Epidermal melanocyte (primary cell): ENCODE measurements around the gene EBI3.
"Not testable (repeated sequence)": the region's sequence is repeated elsewhere in the genome, so short reads cannot be mapped to it uniquely, and the experiment has no call there.

Experiments
- DNase-seq: peaks from one replicate; pipeline ENCODE4 v3.0.0; 2011; ENCODE audit warnings: low spot score; ENCODE audit not compliant: insufficient read length

Gene EBI3

DNA sequence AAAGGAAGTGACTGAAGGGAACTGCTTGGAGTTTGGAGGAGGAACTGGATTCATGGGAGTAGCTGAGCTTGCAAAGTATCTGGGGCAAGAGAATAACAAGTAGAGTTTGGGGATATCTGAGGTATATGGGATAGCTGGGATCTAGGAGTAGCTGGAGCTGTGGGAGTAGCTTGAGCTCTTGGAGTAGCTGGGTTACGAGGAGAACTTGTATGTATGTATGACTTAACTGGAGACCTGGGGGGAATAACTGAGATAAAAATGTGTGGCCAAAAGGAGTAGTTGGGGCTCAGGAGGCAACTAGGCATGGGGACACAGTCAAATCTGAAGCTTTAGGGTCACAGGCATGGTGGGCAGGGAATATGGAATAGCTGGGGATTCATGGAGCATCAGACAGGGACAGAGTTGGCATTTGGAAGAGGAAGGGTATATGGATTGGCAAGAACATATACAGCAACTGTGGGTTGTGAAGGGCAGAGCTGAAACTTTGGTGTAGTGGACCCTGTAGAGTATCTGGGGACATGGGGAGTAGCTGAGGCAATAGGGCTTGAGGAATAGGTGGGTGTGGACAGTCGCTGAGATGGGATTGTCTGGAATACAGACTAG is 28.3 kb upstream of the EBI3 start:
- no peak for DNase-seq

DNA sequence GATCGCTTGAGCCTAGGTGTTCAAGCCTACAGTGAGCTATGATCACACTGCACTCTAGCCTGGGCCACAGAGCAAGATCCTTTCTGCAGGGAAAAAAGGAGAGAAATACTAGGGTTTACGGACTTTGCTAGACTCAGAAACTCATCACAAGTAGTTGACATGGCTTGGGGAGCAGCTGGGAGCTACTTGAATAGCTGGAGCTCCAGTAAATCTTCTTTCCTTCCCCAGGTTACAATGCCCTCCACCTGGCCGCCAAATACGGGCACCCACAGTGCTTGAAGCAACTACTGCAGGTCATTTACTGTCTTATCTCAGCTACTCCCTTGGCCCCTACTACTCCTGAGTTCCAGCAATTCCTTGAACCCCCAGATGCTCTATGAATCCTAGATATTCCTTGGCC is 27.5 kb upstream of the EBI3 start:
- DNase-seq = no peak

- no peak for DNase-seq
Observed at GRCh38 chr19:4206818-4207484, 22.4 kb upstream of the EBI3 start.

GRCh38 chr19:4208385-4209094 is 20.8 kb upstream of the EBI3 start:
- DNase-seq = no peak

- DNase-seq = no peak
Observed at GRCh38 chr19:4210166-4210731, 19.1 kb upstream of the EBI3 start.

DNA sequence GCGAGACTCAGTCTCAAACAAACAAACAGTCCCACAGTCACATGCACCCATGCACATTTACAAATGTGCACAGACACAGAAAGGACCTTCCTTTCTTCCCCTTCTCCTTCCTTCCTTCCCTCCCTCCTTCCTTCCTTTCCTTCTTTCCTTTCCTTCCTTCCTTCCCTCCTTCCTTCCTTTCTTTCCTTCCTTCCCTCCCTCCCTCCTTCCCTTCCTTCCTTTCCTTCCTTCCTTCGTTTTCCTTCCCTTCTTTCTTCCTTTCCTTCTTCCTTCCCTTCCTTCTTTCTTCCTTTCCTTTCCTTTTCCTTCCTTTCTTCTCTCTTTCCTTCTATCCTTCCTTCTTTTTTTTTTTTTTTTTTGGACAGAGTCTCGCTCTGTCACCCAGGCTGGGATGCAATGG is 16.2 kb upstream of the EBI3 start:
- DNase-seq = no peak

- DNase-seq = no peak
Observed at GRCh38 chr19:4215807-4216206, 13.5 kb upstream of the EBI3 start.

GRCh38 chr19:4216846-4217245 is 12.5 kb upstream of the EBI3 start:
- no peak for DNase-seq

- no peak for DNase-seq
Observed at GRCh38 chr19:4217429-4218264, 11.7 kb upstream of the EBI3 start.

DNA sequence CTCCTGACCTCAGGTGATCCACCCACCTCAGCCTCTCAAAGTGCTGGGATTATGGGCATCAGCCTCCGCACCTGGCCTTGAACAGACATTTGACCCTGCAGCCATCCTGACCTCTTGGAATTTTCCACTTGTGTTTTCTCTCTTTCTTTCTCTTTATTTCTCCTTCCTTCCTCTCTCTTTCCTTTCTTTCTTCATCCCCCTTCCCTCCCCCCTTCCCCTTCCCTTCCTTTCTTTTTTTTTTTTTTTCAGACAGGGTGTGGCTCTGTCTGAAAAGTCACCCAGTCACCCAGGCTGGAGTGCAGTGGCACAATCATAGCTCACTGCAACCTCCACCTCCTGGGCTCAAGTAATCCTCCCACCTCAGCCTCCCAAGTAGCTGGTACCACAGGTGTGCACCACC is 10.8 kb upstream of the EBI3 start:
- DNase-seq = not testable (repeated sequence)

- DNase-seq = no peak
Observed at GRCh38 chr19:4220188-4220587, 9.1 kb upstream of the EBI3 start.

- no peak for DNase-seq
Observed at GRCh38 chr19:4224470-4224869, 4.9 kb upstream of the EBI3 start.

- DNase-seq = no peak
Observed at GRCh38 chr19:4225885-4226284, 3.4 kb upstream of the EBI3 start.

GRCh38 chr19:4227771-4228170 is 1.6 kb upstream of the EBI3 start:
- DNase-seq = no peak

DNA sequence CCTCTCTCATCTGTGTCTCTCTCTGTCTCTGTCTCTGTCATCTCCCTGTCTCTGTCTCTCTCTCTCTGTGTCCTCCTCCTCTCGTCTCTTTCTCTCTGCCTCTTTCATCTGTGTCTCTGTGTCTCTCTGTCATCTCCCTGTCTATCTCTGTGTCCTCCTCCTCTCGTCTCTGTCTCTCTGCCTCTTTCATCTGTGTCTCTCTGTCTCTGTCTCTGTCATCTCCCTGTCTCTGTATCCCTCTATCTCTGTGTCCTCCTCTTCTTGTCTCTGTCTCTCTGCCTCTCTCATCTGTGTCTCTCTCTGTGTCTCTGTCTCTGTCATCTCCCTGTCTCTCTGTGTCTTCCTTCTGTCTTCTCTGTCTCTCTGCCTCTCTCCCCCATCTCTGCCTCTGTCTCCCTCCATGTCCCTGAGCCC is 551 bp upstream of the EBI3 start:
- DNase-seq = no peak

DNA sequence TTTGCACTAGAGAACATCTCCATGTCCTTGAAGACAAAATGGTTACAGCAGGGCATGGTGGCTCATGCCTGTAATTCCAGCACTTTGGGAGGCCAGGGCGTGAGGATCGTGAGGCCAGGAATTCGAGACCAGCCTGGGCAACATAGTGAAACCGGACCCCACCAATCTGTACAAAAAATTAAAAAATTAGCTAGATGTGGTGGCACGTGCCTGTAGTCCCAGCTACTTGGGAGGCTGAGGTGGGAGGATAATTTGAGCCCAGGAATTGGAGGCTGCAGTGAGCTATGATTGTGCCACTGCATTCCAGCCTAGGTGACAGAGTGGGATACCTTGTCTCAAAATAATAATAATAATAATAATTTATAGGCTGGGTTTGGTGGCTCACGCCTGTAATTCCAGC is 914 bp downstream of the EBI3 start:
- not testable (repeated sequence) for DNase-seq

DNA sequence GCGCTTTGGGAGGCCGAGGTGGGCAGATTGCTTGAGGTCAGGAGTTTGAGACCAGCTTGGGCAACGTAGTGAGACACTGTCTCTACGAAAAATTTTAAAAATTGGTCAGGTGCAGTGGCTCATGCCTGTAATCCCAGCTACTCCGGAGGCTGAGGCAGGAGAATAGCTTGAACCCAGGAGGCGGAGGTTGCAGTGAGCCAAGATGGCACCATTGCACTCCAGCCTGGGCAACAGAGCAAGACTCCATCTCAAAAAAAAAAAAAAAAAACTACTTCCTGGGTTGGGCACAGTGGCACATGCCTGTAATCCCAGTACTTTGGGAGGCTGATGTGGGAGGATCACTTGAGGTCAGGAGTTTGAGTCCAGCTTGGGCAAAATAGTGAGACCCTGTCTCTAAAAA is 2.2 kb downstream of the EBI3 start:
- not testable (repeated sequence) for DNase-seq

GRCh38 chr19:4232139-4232538 is 2.8 kb downstream of the EBI3 start:
- not testable (repeated sequence) for DNase-seq

GRCh38 chr19:4232614-4233281 is 3.4 kb downstream of the EBI3 start:
- no peak for DNase-seq

DNA sequence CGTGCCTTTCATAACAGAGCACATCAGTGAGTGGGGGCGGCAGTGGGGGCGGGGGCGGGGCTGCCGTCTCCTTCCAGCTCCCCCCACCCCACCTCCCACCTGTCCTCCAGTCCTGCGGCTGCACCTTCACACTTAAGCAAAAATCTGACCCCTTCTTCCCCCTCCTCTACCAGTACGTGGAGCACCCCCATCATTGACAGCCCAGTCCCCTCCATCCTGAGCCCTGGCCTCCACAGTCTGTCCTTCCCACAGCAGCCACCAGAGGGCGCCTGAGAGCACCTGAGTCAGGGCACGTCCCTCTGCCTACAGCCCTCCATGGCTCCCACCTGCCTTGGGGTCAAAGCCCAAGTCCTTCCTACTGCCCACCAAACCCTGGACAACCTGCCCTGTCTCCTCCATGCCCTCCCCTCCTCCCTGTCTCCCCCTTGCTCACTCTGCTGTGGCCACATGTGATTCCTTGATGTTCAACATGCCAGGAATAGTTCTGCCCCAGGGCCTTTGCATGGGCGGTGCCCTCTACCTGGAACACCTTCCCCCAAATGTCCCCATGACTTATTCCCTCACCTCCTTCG is 4.0 kb downstream of the EBI3 start:
- no peak for DNase-seq
